ENCODE results near the gene IL17REL. TPM values are rescaled to one million over a fixed set of nuclear protein-coding genes. Genes with fewer than 3 reads are reported as not detected.

The IL17REL gene
- total RNA-seq, 1 experiment from 2014 or later, result not detected

DNA sequence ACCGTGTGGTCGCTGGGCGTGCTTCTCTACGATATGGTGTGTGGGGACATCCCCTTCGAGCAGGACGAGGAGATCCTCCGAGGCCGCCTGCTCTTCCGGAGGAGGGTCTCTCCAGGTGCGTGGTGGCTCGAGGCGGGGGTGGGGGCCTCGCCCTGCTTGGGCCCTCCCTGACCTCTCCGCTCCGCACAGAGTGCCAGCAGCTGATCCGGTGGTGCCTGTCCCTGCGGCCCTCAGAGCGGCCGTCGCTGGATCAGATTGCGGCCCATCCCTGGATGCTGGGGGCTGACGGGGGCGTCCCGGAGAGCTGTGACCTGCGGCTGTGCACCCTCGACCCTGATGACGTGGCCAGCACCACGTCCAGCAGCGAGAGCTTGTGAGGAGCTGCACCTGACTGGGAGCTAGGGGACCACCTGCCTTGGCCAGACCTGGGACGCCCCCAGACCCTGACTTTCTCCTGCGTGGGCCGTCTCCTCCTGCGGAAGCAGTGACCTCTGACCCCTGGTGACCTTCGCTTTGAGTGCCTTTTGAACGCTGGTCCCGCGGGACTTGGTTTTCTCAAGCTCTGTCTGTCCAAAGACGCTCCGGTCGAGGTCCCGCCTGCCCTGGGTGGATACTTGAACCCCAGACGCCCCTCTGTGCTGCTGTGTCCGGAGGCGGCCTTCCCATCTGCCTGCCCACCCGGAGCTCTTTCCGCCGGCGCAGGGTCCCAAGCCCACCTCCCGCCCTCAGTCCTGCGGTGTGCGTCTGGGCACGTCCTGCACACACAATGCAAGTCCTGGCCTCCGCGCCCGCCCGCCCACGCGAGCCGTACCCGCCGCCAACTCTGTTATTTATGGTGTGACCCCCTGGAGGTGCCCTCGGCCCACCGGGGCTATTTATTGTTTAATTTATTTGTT is 49.6 kb downstream of the IL17REL start:
- no peak for DNase-seq (ENCODE audit: low spot score)
- in situ Hi-C loops (cut with HindIII; ENCODE audit: low sequenced_read_pairs), result no loop called here

DNA sequence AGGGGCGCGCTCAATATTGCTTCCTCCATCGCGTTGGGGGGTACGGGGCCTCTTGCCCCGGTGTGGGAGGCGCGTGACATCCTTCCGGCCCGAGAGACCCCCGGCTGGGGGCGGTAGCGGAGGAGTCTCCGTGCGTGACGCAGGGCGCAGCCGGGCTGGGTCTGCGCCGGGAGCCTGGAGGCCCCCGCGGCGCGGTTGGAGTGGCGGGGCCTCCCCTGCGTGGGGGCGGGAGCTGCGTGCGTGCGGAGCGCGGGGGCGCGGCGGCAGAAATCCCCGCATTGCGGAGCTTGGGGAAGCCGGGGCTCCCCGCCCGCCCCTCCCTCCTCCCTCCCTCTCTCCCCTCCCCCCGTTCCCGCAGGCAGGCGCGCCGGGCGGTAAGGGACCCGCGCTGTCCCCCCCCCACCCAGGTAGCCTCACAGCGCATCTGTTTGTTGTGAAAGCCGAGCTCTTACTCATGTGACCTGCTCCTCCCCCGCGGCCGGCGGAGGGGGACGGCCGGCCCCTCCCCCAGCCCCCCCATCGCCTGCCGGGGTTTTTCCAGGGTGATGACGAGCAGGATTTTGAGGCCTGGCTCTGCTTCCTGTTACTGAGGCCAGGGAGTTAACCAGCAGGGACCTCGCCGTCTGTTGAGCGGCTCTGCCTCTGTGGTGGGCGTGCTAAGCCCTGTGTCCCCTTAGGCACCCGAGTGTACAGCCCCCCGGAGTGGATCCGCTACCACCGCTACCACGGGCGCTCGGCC is 50.4 kb downstream of the IL17REL start:
- DNase-seq (ENCODE audit: low spot score), result peak; percentile 73
- in situ Hi-C loops (cut with HindIII; ENCODE audit: low sequenced_read_pairs), result no loop called here

DNA sequence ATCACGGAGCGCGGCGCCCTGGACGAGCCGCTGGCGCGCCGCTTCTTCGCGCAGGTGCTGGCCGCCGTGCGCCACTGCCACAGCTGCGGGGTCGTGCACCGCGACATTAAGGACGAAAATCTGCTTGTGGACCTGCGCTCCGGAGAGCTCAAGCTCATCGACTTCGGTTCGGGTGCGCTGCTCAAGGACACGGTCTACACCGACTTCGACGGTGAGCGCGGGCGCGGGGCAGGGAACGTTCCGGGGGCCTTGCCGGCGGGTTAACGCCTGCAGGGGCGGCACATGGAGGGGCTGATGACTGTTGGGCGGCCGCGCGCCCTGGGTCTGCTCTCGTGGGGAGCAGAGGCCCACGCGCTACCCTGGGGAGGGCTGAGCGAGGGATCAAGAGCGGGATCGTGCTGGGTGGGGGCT is 51.0 kb downstream of the IL17REL start:
- no peak for DNase-seq (ENCODE audit: low spot score)

DNA sequence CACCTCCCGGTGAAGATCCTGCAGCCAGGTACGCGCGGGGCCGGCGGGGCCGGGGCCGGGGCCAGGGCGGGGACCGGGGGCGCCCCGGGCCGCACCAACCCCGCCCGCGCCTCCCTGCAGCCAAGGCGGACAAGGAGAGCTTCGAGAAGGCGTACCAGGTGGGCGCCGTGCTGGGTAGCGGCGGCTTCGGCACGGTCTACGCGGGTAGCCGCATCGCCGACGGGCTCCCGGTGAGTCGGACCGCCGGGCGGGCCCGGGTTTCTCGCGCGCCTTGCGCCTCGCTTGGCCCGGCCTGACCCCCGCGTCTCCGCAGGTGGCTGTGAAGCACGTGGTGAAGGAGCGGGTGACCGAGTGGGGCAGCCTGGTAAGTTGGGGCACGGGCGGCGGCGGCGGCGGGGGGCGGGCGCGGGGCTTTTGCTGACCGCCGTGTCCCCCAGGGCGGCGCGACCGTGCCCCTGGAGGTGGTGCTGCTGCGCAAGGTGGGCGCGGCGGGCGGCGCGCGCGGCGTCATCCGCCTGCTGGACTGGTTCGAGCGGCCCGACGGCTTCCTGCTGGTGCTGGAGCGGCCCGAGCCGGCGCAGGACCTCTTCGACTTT is 51.5 kb downstream of the IL17REL start:
- in situ Hi-C loops (cut with HindIII; ENCODE audit: low sequenced_read_pairs), result no loop called here
- no peak for DNase-seq (ENCODE audit: low spot score)

More for the DNA sequence above, 51.0 kb downstream of the IL17REL start:
- in situ Hi-C loops (cut with HindIII; ENCODE audit: low sequenced_read_pairs), result no loop called here

DNA sequence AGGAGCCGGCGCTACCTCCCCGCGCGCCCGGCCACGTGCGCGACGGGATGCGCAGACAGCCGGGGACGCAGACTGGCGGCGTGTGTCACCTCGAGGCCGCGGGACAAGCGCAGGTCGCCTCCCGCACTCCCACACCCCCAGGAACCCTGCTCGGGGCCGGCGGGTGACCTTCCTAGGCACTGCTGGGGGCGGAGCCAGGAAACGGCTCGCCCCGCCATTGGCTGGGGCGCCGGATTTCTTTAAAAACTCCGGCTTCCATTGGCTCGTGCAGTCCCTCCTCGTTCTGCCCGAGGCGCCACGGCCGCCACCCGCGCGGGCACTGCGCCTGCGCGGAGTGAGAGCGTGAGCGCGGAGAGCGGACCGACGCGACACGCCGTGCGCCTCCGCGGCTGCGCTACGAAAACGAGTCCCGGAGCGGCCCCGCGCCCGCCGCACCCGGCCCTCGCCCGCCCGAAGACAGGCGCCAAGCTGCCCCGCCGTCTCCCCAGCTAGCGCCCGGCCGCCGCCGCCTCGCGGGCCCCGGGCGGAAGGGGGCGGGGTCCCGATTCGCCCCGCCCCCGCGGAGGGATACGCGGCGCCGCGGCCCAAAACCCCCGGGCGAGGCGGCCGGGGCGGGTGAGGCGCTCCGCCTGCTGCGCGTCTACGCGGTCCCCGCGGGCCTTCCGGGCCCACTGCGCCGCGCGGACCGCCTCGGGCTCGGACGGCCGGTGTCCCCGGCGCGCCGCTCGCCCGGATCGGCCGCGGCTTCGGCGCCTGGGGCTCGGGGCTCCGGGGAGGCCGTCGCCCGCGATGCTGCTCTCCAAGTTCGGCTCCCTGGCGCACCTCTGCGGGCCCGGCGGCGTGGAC is 52.2 kb downstream of the IL17REL start, which contains the start of gene PIM3:
Gene PIM3, plus strand, starts transcription at position 614 of the 846 bp plus-strand sequence. Its CDS starts 176 bp downstream, at position 790.
- in situ Hi-C loops (cut with HindIII; ENCODE audit: low sequenced_read_pairs), result no loop called here

DNA sequence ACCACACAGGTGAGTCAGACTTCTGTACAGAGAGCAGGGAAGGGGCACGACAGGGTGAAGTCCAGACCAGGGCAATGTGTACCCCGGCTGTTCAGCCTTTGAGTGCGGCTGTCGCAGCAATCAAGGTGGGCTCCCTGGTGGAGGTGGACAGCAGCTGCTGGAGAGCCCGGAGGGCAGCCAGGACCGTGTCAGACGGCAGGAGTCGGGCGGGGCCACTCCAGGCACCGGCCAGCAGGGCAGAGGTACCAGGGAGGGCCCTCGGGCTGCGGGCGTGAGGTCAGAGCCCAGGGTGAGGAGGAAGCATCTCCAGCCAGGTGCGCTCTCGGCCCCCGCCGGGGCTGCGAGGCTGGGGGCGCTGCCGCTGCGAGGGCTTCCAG is 52.8 kb downstream of the IL17REL start:
- no peak for DNase-seq (ENCODE audit: low spot score)
- in situ Hi-C loops (cut with HindIII; ENCODE audit: low sequenced_read_pairs), result no loop called here

More for the DNA sequence above, 52.2 kb downstream of the IL17REL start, which contains the start of gene PIM3:
- peak; percentile 94 for DNase-seq (ENCODE audit: low spot score)

DNA sequence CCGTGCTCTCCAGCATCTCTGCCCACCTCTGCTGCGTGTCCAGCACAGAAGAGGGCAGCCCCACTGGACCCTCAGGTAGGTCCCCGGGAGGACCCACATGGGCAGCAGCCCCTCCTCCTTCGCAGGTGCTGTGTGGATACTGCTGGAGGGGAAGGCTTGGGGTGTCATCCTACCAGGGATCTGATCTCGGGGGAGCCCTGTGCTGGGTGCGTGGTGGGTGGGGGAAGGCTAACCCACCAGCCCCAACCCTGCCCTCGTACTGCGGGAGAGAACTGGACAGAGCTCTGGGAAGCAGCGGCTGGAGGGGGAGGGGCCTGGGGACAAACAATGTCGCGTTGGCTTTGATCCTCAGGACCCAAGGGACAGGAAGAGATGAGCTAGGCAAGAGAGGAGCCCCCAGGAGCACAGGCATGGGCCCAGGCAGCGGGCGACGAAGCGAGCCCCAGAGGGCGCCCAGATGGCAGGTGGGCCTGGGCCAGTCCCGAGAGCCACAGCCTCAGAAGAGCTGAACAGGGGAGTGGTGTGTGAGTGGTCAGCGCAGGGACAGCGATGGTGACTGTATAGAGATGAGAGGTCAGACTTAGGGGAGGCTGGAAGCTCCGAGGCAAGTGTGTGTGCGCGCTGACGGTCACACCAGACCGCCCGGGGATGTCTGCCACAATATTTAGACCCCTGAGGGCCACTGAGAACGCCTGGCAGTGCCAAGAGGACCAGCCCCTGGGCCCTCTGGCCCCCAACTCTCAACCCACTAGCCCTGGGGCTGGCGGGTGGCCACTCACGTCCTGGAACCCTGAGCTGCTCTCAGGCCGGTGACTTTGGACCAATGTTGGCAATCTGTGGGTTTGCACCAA is 53.4 kb downstream of the IL17REL start:
- DNase-seq (ENCODE audit: low spot score), result no peak
- in situ Hi-C loops (cut with HindIII; ENCODE audit: low sequenced_read_pairs), result no loop called here

DNA sequence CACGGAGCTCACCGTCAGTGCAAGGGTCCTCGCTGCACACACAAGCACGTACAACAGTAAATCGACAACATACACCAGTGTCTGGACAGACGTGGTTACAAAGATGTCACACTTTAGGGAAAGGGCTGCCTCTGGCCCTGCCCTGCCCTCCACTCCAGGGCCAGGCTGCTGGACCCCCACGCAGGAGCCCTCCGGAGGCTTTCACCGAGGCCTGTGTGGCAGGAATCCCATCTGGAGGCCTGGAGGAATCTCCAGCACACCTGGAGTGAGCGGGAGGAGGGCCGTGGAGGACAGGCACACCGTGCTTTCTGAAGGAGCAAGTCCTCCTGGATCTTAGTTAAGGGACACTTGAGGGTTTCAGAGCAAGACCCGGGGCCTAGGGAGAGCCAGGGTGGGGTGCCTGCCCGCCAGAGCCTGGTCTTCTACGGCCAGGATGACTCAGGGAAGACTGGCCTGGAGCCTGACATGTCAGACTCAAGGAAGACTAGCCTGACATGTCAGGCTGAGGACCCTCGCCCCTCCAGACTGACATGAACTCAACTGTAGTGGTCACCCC is 54.1 kb downstream of the IL17REL start:
- in situ Hi-C loops (cut with HindIII; ENCODE audit: low sequenced_read_pairs), result no loop called here
- DNase-seq (ENCODE audit: low spot score), result no peak

DNA sequence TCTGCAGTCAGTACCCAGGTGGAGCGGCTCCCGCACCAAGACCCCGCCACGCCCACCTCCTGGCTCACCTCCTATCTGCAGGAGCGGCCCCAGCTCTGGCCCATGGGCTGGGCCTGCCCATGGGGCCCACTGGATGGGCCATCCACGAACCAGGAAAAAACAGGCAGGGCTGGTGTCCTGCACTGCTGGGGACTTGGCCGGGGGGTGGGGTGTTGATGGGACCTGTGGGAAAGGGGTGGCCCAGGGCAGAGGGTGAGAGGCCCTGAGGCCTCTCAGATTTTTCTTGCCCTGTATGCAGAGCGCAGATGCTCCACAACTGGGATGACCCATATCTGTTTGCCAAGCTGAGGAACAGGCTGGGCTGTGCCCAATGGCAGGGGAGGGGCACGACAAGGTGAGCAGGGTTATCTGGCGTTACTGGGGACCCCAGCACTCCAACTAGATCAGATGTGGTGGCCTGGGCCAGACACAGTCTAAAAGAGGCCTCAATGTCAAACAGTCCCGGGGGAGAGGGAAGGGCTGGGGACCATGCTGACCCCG is 54.7 kb downstream of the IL17REL start:
- in situ Hi-C loops (cut with HindIII; ENCODE audit: low sequenced_read_pairs), result no loop called here
- DNase-seq (ENCODE audit: low spot score), result no peak

DNA sequence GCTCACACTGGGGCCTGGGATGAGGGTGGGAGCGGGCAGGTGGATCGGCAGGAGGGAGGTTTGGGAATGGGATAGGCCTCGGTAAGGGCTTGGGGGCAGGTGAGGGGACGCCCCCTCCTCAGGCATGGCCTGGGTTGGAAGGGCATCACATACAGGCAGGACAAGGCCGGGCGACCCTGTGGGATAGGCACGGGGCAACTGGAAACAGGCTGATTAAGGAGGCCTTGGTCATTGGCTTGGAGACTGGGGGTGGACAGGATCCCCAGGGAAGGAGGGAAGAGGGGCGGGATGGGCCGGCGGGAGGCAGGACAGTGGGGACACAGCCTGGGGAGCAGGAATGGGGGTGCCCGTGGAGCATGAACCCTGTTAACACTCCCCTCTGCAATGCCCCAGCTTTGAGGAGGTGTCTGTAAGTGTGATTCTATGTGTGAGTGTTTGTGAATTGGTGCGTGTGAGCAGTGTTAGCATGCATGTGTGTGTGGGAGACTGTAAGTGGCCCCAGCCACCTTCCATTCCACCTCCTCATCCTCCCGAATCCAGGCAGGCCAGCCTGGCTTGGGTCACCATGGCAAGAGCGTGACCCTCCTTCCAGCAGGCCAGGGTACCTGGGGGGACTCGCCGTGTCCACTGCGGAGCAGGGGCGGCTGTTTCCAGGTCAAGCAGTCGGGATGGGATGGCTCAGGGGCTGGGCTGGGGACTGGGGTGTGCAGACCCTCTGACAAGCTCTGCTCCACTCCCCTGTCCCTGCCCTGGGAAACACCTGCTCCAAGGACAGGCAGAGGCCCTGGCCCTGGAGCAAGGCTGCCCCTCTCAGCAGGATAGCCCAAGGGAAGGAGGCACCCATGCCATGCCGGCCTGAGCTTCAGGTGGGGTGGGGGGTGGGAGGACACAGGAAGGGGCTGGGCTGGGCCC is 55.4 kb downstream of the IL17REL start:
- in situ Hi-C loops (cut with HindIII; ENCODE audit: low sequenced_read_pairs), result no loop called here
- DNase-seq (ENCODE audit: low spot score), result no peak

DNA sequence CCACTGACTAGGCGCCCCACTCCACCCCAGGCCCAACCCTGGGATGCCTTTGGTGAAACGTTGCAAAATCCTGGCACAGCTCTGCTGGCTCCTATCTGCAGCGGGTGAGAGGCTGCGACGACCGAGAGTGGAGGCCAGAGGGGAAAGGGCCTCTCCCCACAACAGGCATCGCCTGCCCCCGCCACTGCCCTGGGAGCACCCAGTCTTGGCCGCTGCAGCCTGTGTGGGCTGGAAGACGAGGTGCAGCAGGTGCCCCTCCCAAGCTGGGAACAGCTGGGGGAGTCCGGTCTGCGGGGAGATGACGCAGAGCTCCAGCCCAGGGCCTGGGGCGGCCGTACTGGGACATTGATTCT is 56.2 kb downstream of the IL17REL start:
- no peak for DNase-seq (ENCODE audit: low spot score)
- in situ Hi-C loops (cut with HindIII; ENCODE audit: low sequenced_read_pairs), result no loop called here

DNA sequence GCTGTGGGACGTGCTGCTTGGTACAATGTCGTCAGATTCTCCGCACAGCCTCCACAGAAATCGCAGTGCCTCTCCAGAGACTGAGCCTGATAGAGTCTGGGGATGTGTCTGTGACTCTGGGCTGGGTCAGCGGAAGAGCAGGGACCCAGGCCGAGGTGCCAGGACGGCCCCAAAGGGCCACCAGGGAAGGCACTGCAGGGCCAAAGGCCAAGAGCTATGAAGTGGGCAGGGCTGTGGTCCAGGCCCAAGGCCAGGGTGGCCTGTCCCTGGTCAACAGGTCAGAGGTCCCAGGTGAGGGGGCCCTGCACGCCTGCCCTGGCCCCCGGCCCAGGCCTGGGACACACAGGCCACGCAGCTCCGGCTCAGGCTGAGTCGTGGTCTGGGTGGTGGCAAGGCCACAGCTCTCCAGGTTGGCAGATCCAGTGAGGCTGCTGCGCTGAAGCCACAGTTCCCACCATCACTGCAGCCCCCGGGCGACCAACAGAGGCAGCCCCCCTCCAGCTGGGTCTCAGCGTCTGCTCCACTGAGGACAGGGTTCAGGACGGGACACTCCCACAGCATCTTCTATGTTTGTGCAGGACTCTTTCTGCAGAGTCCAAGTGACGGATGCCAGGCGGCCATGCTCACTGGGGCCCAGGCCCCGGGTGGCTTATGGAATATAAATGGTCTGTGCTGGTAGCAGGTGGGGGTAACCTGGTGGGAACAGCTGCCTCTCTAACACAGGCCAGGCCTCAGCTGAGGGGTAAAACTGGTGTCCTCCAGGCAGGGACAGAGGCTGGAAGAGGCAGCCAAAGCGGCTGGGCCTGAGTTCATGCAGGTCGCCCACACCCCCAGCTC is 56.8 kb downstream of the IL17REL start:
- in situ Hi-C loops (cut with HindIII; ENCODE audit: low sequenced_read_pairs), result no loop called here
- no peak for DNase-seq (ENCODE audit: low spot score)

DNA sequence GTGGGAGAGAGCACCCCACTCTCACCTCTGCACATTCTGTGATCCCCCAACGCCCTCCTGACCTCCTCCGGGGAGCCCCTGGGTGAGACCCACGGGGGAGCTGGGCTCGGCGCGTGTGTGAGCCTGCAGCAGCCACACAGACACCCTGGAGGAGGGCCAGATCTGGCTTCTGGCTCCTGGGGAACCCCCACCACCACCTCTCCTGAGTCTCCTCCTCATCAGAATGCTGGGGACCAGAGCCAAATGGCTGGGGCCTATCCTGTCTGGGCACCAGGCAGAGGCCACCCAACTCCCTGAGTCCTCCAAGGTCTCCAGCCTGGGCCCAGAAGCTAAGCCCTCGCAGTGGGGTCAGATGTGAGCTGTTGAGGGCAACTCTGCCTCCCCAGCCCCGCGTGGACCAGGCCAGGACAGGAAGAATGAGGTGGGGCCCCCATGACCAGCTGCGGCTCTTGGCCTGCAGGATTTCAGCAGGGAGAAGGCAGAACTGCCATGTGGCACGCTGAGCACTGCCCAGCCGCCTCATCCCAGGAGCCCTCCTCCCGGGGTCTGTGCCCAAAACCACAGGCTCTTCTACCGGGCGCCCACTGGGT is 57.5 kb downstream of the IL17REL start:
- in situ Hi-C loops (cut with HindIII; ENCODE audit: low sequenced_read_pairs), result no loop called here
- DNase-seq (ENCODE audit: low spot score), result no peak

DNA sequence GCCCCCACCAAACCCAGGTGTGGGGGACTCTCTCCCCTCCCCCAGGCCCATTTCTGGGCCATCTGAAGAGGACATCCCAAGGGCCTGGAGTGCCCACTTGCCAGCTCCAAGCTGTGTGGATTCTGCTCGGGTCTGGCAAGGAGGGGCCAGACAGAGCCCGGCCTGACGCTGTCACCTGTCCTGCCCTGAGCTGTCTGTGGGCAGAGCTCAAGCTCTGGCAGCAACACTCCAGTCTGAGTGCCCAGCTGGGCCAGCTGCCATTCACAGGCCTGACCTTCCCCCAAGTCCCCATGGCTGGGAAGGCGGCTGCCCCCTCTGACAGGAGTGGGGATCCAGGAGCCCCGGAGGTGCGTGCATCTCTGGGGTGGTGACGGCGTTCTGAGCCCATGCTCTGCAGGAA is 58.2 kb downstream of the IL17REL start:
- in situ Hi-C loops (cut with HindIII; ENCODE audit: low sequenced_read_pairs), result no loop called here
- DNase-seq (ENCODE audit: low spot score), result no peak

DNA sequence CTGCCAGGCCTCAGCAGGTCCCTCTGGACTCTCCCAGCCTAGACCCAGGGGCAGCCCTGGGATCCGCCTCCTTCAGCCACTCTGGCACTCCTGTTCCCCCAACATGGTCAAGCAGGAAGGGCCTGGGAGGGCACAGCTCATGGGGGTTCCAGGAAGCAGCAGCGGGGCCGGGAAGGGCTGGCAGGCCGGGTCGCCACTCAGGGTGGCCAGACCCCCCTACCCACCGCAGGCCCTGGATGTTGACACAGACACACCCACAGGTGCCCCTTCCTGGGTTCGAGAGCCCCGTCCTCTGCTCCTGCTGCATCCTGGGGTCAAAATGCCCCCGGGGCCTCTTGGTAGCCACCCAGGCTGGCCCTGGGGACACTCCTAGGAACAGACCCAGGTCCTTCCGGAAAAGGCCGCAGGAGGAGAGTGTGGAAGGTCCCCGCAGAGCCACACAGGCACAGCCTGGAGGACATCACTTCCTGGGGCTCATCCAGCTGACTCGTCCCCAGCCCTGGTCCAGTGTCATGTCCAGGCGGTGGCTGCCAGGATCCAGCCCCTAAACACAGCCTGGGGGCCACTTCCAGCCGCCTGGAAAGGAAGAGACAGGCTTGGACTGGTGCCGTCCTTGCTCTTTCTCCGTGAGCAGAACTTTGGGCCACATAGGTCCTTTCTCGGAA is 58.8 kb downstream of the IL17REL start:
- DNase-seq (ENCODE audit: low spot score), result no peak
- in situ Hi-C loops (cut with HindIII; ENCODE audit: low sequenced_read_pairs), result no loop called here
